ENCODE data around the gene SCN4A. TPM values are rescaled to one million over a fixed set of nuclear protein-coding genes. Genes with fewer than 3 reads are reported as not detected.
"Not testable (repeated sequence)": the region's sequence is repeated elsewhere in the genome, so short reads cannot be mapped to it uniquely, and the experiment has no call there.

SCN4A gene
- total and polyA plus RNA-seq, 2 of the 13 experiments (the other 11 are each of a cell fraction or from before 2014, with no cell fraction given): 0.02 to 0.03 TPM

GRCh38 chr17:64020056-64020766 is 47.5 kb upstream of the SCN4A start, which contains the start of gene ICAM2 (continued):
- TF ChIP-seq ZBTB21 (CRISPR knock-in tag; IDR thresholded peaks at IDR 0.05) (no peak), KDM1A (CRISPR knock-in tag; IDR thresholded peaks at IDR 0.05) (no peak), ZNF710 (CRISPR knock-in tag; IDR thresholded peaks at IDR 0.05; ENCODE audit: borderline replicate concordance) (no peak), TRAFD1 (CRISPR knock-in tag; IDR thresholded peaks at IDR 0.05; ENCODE audit: borderline replicate concordance) (no peak), ZSCAN30 (CRISPR knock-in tag; IDR thresholded peaks at IDR 0.05) (no peak), ZNF777 (CRISPR knock-in tag; IDR thresholded peaks at IDR 0.05) (no peak)

- BruUV-seq (replicated peaks); DNase-seq (ENCODE audit: low spot score); H3K4me3 ChIP-seq (replicated peaks in 1 of 3; ENCODE audit: insufficient read depth in 1 of 3, low read depth in 2 of 3, low read length in 3 of 3); H3K79me2 ChIP-seq (ENCODE audit: insufficient read depth, low read length); H2AFZ ChIP-seq (ENCODE audit: low read length); H3K9ac ChIP-seq (ENCODE audit: insufficient read depth, low read depth, low read length); H3K9me3 ChIP-seq (ENCODE audit: low read length); intact Hi-C loops (cut with micrococcal nuclease; ENCODE audit: unreplicated experiment); CTCF ChIA-PET (ENCODE audit: low intra/inter-chr PET ratio, low total read pairs); FAIRE-seq; H3K27ac ChIP-seq (ENCODE audit: extremely low read length, insufficient read depth, low read length); ATAC-seq; H3K36me3 ChIP-seq (replicated peaks in 1 of 2; ENCODE audit: control insufficient read depth in 1 of 2, insufficient read depth in 2 of 2, low read length in 2 of 2); in situ Hi-C loops (cut with HindIII; ENCODE audit: extremely low pct_ligation_motif_present, low pct_unique_long_range_greater_than_20kb); H4K20me1 ChIP-seq (ENCODE audit: insufficient read depth, low read length); H3K27me3 ChIP-seq (ENCODE audit: control insufficient read depth in 1 of 2, insufficient read depth in 2 of 2, low read length in 2 of 2): not testable (repeated sequence)
- H3K4me2 ChIP-seq (ENCODE audit: low read depth, low read length): peak overlapping the region; percentile 98; the same call in 1 of the 2 replicates
- WGBS (ENCODE audit: low lambda C conversion rate): 73% methylated on average over 9 of the region's 9 CpGs
- POLR2A ChIA-PET: interaction anchor here (2.4 kb wide), 1 partner anchor 126 kb away, joined by 12 read pairs; no protein-coding TSS in a partner anchor
- peaks cover 33% of the 10 kb centered on the region for H3K4me1 ChIP-seq (ENCODE audit: insufficient read depth, low read length)
These were observed 46.8 kb upstream of the SCN4A start for GRCh38 chr17:64019551-64019961.

Measured in HepG2 (cell line).